HL-60 (cell line): ENCODE data around the gene SMG9.

Source experiments
- DNase-seq, 2 experiments: peaks; one replicate each; pipeline ENCODE4 v3.0.0-alpha.2; 2010 to 2020; ENCODE audit warnings: low read depth in 1 of 2, low spot score in 1 of 2
- H3K27ac ChIP-seq: fragments of 250-450 bp; sonication (Bioruptor Pico); replicated peaks from 2 replicates; pipeline ENCODE4 v1.5.1; 2020; ENCODE audit warnings: mild to moderate bottlenecking, moderate library complexity
- H3K27me3 ChIP-seq: fragments of 250-450 bp; sonication (Bioruptor Pico); 2 replicates; pipeline ENCODE4 v1.5.1; 2021; ENCODE audit warnings: mild to moderate bottlenecking, moderate library complexity; ENCODE audit not compliant: insufficient read depth, poor library complexity, severe bottlenecking
- H3K4me3 ChIP-seq: replicated peaks from 2 replicates; pipeline ENCODE4 v1.5.1; 2011; ENCODE audit warnings: mild to moderate bottlenecking, control low read depth, low read length; ENCODE audit not compliant: insufficient read depth
- CTCF ChIP-seq: IDR thresholded peaks from one replicate; pipeline ENCODE4 v1.5.1; 2011; ENCODE audit warnings: low read length, control low read depth, inconsistent platforms; ENCODE audit not compliant: insufficient read depth
- GABPA ChIP-seq: IDR thresholded peaks from 2 replicates; pipeline ENCODE4 v1.6.1; 2012; ENCODE audit warnings: low read depth
- POLR2AphosphoS5 ChIP-seq: IDR thresholded peaks from 2 replicates; pipeline ENCODE4 v1.6.1; 2012; ENCODE audit warnings: low read depth
- REST ChIP-seq: IDR thresholded peaks from 2 replicates; pipeline ENCODE4 v1.6.1; 2012; ENCODE audit warnings: low read depth; ENCODE audit not compliant: insufficient replicate concordance
- SPI1 ChIP-seq: IDR thresholded peaks from 2 replicates; pipeline ENCODE4 v1.6.1; 2012; ENCODE audit warnings: low read depth, mild to moderate bottlenecking, borderline replicate concordance

Gene SMG9

GRCh38 chr19:43694553-43694952 lies 60.2 kb downstream of the SMG9 start:
- Histone ChIP-seq H3K27me3 (no peaks in the 10 kb centered on the region), H3K27ac (no peak overlapping the region), H3K4me3 (no peak overlapping the region)
- TF ChIP-seq GABPA (no peak), SPI1 (no peak), REST (no peak), CTCF (no peak), POLR2AphosphoS5 (no peak)
- no peak for DNase-seq

GRCh38 chr19:43692877-43693276 lies 61.9 kb downstream of the SMG9 start:
- no peaks in the 10 kb centered on the region for H3K27me3 ChIP-seq
- TF ChIP-seq CTCF: no peak
- TF ChIP-seq SPI1: peak; percentile 73
- peak overlapping the region; percentile 82 for H3K27ac ChIP-seq
- peak in 1 of 2 experiments; percentile 37 for DNase-seq
- no peak overlapping the region for H3K4me3 ChIP-seq

GRCh38 chr19:43692385-43692784 lies 62.4 kb downstream of the SMG9 start:
- Histone ChIP-seq H3K27ac (peak overlapping the region; percentile 82), H3K27me3 (no peaks in the 10 kb centered on the region), H3K4me3 (no peak overlapping the region)
- DNase-seq: no peak
- TF ChIP-seq POLR2AphosphoS5 (no peak), CTCF (no peak), SPI1 (no peak), GABPA (no peak), REST (no peak)

- Histone ChIP-seq H3K27me3 (no peaks in the 10 kb centered on the region), H3K27ac (peak overlapping the region; percentile 82), H3K4me3 (no peak overlapping the region)
- no peak for TF ChIP-seq CTCF
- no peak for TF ChIP-seq SPI1
- TF ChIP-seq REST: no peak
- DNase-seq: no peak
Observed at GRCh38 chr19:43691755-43692154, 63.0 kb downstream of the SMG9 start.
